Activated CD8-positive, alpha-beta memory T cell treated with anti-CD3 and anti-CD28 coated beads for 48 hours (primary cell): Measurements from ENCODE around the gene ABCA5.

Experiments used
- DNase-seq, 3 experiments: peaks; one replicate each; pipeline ENCODE4 v3.0.0-alpha.2; 2020; ENCODE audit warnings: low read depth in 2 of 3, low spot score in 2 of 3

ABCA5 gene, protein sequence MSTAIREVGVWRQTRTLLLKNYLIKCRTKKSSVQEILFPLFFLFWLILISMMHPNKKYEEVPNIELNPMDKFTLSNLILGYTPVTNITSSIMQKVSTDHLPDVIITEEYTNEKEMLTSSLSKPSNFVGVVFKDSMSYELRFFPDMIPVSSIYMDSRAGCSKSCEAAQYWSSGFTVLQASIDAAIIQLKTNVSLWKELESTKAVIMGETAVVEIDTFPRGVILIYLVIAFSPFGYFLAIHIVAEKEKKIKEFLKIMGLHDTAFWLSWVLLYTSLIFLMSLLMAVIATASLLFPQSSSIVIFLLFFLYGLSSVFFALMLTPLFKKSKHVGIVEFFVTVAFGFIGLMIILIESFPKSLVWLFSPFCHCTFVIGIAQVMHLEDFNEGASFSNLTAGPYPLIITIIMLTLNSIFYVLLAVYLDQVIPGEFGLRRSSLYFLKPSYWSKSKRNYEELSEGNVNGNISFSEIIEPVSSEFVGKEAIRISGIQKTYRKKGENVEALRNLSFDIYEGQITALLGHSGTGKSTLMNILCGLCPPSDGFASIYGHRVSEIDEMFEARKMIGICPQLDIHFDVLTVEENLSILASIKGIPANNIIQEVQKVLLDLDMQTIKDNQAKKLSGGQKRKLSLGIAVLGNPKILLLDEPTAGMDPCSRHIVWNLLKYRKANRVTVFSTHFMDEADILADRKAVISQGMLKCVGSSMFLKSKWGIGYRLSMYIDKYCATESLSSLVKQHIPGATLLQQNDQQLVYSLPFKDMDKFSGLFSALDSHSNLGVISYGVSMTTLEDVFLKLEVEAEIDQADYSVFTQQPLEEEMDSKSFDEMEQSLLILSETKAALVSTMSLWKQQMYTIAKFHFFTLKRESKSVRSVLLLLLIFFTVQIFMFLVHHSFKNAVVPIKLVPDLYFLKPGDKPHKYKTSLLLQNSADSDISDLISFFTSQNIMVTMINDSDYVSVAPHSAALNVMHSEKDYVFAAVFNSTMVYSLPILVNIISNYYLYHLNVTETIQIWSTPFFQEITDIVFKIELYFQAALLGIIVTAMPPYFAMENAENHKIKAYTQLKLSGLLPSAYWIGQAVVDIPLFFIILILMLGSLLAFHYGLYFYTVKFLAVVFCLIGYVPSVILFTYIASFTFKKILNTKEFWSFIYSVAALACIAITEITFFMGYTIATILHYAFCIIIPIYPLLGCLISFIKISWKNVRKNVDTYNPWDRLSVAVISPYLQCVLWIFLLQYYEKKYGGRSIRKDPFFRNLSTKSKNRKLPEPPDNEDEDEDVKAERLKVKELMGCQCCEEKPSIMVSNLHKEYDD (N-terminal part only)

DNA sequence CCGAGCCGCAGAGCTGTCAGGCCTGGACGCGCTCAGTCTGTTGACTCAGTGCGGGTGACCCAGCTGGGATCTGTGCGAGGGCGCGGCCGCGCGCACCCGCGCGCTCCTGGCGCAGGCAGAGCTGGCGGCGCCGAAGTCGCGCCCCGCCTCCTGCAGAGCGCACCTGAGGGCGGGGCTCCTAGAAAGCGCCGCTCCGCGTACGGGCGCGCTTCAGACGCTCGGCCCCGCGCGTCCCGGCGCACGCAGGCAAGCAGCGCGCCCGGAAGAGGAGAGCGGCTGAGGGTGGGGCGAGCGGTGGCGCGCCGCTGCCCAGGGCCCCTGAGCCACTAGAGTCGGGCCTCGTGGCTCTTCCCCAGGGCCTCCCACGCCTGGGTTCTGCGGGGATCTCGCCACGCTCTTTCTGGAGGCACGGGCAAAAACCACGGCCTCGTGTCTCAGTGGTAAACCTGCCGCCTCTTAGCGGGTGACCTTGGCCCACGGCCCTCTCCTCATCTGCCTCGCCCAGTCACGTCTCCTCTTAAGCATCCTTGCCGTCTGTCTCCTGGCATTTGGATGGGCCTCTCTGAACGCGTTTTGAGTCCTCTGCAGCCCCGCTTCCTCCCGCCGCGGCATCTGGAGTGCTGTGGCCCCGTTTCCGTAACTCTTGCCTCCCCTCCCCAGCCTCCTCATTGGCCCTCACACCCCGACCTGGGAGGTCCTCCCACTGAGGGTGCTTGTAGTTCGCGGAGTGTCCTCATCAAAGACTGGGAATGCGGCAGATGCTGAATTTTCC lies at the start of gene ABCA5:
Gene ABCA5, minus strand, starts transcription at position 74 of the 772 bp plus-strand sequence. CDS start 12,718 bp downstream, outside the sequence.
- peak; percentile 48 to 78 (median 60) for DNase-seq

DNA sequence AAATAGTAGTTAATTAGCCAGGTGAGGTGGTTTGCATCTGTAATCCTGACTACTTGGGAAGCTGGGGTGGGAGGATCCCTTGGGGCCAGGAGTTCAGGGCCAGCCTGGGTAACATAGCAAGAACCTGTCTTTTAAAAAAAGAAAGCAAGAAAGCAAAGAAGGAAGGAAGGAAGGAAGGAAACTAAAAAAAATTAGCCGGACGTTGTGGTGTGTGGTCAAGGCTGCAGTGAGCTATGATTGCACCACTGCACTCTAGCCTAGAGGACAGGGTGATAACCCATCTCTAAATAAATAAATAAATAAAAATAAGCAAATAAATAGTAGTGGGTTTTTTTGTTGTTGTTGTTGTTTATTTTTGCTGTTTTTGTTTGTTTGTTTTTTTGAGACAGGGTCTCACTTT lies 48.3 kb upstream of the ABCA5 start:
- DNase-seq = no peak

DNA sequence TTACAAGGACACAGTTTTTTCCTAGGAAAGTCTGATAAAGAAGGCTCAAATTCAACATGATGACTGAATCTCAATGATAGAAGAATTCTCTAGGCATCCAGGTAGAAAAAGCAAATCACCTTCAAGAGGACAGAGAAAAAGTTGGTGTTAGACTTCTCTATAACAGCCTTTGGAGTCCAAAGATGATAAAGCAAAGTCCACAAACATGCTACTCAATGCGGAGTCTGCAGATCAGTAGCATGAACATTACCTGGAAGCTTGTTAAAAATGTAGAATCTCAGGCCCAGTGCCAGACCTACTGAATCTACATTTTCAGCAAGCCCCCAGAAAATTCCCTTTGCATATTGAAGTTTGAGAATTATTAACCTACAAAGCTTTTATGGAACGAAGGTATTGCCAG lies 46.1 kb upstream of the ABCA5 start:
- DNase-seq = no peak

DNA sequence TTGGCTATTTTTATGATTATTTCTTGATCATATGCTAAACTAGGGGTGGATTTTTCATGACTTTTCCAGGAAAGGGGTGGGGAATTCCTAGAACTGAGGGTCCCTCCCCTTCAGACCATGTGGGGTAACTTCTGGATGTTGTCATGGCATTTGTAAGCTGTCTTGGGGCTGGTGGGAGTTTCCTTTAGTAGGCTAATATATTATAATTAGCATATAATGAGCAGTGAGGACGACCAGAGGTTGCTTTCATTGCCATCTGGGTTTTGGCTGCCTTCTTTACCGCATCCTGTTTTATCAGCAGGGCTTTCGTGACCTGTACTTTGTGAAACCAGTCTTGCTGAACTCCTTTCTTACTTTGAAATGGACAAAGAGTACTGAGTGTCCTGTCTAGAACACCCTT lies 40.4 kb upstream of the ABCA5 start:
- DNase-seq = no peak

DNA sequence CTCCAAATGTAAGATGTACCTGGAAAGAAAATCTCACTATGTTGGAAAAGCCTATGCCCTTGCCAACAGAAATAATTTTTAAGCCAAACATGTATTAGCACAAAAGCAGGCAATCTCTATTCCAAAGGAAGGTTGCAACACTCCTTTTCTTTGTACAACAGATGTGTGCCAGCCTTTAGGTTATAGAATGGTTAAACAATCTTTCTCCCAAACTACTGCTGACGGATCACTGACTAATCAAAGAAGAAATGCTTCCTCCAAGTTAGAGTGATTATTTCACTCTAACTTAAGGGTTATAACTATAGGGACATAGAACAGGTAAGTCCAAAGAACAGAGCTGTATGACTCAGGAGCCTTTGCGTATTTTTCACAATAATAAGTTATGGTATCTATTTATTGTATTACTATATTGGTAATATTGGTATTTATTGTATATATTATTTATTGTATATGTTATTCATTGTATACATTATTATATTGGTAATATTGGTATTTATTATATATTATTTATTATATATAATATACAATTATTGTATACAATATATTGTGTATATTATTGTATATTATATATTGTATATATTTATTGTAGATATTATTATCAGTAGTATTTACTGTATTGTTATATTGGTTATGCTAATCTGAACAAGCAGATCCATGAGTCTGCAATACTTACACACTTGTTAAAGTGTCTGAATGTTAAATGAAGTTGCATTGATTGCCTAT lies 36.7 kb upstream of the ABCA5 start:
- DNase-seq = no peak

DNA sequence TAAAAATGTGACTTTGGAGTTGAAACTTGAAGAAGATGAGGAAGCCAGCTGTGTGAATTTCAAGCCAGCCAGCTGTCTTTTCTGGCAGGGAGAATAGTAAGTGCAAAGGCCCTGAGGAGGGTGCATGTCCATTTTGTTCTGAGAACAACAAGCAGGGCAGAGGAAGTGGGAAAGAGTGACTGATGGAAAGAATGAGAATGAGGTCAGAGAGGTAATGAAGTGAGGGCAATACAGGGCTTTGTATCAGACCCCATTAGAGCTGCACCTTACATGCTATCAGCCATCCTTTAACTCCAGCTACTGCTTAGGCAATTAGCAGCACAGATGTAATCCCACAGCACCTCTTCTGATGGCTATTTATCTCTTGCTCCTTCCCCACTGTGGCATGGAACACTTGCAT lies 34.2 kb upstream of the ABCA5 start:
- no peak for DNase-seq

DNA sequence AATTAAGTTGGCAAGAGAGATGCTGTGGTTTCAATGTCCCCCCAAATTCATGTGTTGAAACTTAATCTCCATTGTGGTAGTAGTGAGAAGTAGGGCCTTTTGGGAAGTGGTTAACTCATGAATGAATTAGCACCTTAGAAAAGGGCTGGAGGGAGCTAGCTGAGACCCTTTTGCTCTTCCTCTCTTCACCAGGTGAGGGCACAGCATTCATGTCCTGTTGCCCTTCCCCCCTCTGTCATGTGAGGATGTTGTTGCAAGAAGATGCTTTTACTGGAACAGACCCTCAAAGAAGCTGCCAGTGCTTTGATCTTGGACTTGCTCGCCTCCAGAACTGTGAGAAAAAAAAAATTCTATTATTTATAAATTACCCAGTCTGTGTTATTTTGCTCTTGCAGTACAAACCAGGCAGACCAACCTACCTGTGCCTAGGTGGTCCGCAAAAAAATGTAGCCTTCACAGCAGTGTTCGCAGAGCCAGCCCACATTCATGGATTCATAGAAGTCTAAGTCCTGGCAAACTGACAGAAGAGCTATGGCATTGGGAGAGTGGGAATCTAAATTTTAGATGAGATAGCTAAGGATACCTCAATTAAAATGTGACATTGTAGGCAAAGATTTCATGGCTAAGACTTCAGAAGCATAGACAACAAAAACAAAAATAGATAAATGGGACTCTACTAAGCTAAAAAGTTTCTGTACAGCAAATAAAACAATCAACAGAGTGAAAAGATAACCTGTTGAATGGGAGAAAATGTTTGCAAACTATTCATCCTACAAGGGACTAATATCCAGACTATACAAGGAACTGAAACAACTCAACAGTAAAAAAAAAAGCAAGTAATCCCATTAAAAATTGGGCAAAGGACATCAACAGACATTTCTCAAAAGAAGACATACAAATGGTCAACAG lies 32.0 kb upstream of the ABCA5 start:
- DNase-seq = no peak

DNA sequence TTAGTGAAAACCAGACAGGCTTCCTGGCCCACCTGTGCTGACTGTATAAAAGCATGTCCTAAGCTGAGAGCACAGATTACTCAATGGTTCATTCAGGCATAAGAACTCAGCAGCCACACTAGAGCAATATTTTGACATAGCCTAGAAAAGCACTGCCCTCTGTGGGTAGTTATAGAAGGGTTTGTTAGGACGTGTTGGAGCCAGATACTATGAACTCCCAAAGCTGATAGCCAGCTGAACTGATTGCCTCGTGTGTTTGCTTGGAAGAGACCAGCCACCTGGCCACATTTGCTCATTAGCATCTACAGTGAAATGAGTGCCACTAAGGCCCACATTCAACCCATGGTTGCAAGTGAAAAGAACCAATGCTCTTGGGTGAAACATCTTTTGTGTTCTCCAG lies 30.8 kb upstream of the ABCA5 start:
- DNase-seq = no peak

DNA sequence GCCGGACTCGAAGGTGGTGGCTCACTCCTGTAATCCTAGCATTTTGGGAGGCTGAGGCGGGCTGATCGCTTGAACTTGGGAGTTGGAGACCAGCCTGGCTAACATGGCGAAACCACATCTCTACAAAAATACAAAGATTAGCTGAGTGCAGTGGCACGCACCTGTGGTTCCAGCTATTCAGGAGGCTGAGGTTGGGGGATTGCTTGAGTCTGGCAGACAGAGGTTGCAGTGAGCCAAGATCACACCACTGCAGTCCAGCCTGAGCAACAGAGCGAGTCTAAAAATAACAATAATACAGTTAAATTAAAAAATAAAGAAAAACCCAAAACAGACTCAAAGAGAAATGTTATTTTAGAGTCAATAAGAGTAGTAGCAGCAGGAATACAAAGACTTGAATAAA lies 29.7 kb upstream of the ABCA5 start:
- DNase-seq = no peak

DNA sequence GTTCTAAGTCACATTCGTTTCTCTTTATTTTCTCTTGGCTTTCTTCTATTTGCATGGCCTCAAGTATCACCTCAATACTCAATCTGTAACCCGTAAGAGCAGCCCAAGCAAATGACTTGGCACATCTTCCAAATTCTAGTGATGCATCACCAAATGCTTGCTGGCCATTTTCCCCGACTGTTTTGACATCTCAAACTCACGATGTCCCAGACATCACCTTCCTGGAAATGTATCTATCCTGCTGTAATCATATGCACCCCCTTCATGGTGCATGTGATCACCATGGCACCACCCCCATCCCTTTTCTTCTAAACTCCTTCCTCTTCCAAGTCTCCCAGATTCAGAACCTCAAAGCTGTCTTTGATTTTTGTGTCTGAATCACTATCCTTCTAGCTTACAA lies 24.0 kb upstream of the ABCA5 start:
- no peak for DNase-seq

DNA sequence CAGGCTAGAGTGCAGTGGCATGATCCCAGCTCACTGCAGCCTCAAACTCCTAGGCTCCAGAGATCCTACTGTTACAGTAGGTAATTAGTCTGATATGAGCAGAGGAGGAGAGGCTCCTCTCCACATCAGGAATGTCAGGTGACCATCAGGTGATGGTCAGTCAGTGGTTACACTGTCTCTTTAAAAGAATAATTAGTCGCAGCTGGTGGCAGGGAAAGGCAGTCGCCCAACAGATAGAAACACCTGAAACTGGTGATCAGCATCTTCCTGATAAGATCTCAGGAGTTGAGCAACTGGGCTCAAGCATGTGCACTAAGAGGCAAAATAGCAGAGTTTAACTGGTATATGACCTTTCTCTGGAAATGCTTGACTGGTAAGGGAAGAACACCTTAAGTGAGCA lies 21.5 kb upstream of the ABCA5 start:
- DNase-seq = no peak

DNA sequence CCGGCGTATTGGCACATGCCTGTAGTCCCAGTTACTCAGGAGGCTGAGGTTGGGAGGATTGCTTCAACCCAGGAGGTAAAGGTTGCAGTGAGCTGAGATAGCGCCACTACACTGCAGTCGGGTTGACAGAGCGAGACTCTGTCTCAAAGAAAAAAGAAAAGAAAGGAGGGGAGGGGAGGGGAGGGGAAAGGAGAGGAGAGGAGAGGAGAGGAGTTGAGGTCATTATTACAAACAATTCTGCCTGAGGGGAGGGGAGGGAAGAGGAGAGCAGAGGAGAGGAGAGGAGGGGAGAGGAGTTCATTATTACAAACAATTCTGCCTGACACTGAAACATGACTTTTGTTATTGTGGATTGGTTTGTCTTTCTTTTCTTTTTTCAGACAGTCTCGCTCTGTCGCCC lies 19.8 kb upstream of the ABCA5 start:
- DNase-seq = no peak

DNA sequence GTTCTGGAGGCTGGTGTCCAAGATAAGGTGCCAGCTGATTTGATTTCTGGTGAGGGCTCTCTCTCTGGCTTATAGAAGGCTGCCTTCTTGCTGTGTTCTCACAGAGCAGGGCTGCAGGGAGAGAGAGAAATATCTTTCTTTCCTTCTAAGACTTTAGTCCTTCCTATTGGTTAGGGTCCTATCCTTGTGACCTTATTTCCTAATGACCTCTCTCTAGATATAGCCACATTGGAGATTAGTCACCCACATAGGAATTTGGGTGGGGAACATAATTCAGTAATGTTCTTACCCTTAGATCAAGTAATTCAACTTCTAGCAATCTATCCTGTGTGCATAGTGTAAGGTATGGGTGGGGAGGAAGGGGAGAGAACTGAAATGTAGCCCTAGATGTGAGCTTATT lies 18.0 kb upstream of the ABCA5 start:
- DNase-seq = no peak

DNA sequence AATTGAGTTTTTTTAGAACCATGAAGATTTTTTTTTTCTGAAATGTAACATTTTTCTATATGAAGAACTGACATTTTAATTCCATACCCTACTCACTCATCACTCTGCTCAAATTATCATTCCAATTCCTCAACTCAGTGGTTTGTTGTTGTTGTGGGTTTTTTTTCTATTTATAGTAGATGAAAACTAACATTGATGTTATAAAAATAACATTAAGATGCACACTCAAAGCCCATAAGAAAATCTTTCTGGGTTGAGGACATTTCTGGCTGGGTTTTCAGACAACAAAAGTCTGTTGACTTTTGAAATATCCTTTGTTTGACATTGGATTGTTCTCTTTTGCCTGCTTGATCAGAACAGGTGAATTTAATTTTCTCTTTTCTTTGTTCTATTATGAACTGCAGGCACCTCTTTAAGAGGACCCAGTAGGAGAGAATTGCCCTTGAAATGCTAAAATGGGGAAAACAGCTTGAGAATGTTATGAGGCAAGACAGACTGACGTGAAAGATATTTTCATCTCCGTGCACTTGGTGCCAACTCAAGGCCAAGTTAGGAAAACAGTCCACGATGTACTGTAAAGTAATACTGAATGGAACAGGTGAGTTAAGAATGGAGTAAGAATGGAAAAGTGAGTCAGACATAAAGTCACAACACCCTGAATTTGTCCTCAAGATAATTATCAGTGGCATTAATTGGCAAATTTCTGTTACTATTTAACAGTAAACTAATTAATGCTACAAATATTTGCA lies 16.1 kb upstream of the ABCA5 start:
- no peak for DNase-seq

DNA sequence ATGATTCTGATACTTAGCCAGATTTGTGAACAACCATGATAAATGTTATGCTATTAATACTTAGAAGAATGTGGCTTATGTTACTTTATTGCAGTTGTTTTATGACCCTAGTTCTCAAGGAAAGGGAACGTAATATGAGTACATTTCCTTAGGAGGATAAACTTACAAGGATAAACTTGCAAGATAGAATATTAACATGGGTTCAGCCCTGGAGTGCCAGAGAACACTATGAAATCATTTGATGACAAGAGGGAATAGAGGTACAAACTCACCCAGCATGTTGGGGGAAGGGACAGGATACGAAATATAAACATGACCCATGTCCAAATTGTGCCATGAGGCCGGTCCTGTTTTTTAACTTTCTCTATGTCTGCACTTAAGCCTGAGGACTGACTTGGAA lies 13.0 kb upstream of the ABCA5 start:
- no peak for DNase-seq

DNA sequence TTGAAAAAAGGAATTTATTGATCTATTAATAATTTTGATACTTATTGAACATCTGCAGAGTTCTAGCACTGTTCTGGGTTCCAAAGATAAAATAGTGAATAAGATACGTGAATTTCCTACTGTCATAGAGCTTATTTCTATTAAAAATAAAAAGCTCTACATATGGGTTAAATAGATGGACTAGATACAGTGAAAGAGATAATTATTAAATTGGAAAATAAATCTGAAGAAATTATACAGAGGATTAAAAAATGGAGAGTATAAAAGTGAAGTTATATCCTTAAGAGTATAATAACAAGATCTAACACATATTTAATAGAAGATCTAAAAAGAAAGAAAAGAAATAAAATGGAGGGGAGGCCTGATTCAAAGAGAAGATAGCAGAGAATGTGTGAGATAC lies 10.1 kb upstream of the ABCA5 start:
- no peak for DNase-seq

DNA sequence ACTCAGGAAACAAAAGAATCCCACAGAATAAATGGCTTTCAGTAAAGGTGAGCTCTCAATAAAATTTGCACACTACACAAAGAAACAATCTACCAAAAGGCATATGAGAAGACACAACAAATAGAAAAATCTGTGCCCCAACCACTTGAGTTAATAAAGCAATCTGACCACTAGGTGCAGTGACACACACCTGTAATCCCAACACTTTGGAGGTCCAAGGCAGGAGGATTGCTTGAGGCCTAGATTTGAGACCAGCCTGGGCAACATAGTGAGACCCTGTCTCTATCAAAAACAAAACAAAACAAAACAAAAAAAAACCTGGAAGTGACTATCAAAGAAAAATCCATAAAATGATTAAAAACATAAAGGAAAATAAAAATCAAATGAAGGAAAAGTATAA lies 9.6 kb upstream of the ABCA5 start:
- no peak for DNase-seq

DNA sequence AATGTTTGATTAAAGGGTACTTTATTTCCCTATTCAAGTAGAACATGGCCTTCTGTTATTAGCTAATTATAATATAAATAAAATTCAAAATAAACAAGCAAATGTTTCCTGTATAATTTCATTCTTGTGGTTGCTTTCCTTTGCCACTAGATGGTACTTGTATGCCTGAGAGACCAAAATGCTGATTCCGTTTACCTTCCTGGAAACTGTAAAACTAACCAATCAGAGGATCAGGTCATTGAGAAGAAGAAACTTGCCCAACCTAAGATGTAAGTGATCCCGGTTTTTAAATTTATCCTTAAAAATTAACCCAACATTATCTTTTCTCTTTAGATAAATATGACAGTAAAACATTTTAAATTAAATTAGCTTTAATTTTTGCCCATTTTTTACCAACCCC lies 8.1 kb upstream of the ABCA5 start:
- DNase-seq = no peak
